DND-41 (cell line): ENCODE measurements around the gene PITPNC1.

Experiments
- CTCF ChIP-seq: IDR thresholded peaks from 2 replicates; pipeline ENCODE4 v1.5.1; 2012; ENCODE audit warnings: borderline replicate concordance, low read length, moderate library complexity, mild to moderate bottlenecking; ENCODE audit not compliant: poor library complexity, severe bottlenecking; ENCODE audit errors: extremely low read depth
- EZH2 ChIP-seq: IDR thresholded peaks from 3 replicates; pipeline ENCODE4 v1.6.1; 2012; ENCODE audit warnings: borderline replicate concordance, low read depth, mild to moderate bottlenecking, moderate library complexity, low read length, inconsistent platforms; ENCODE audit not compliant: severe bottlenecking

- TF ChIP-seq CTCF (no peak), EZH2 (no peak)
These were observed 225.4 kb downstream of the PITPNC1 start for GRCh38 chr17:67602444-67602843.
